D721Med (cell line): ENCODE measurements around the gene CUEDC2.

Experiments used
- DNase-seq: peaks from one replicate; pipeline ENCODE4 v3.0.0; 2011; ENCODE audit warnings: low spot score; ENCODE audit not compliant: insufficient read length
- FAIRE-seq: peaks from 2 replicates; lab custom pipeline; 2011; peaks lifted over from hg19 to GRCh38; lab: Jason Lieb, UNC
- CTCF ChIP-seq: IDR thresholded peaks from 2 replicates; pipeline ENCODE4 v1.5.1; 2012; ENCODE audit warnings: mild to moderate bottlenecking, control low read depth; ENCODE audit not compliant: insufficient read depth; ENCODE audit errors: missing control alignments

CUEDC2 gene

GRCh38 chr10:102394801-102395399, 37.5 kb downstream of the CUEDC2 start:
- DNase-seq: no peak

GRCh38 chr10:102394079-102394800, 38.1 kb downstream of the CUEDC2 start:
- peak; percentile 75 for DNase-seq
- TF ChIP-seq CTCF: no peak
- FAIRE-seq: no peak

More at GRCh38 chr10:102394801-102395399, 37.5 kb downstream of the CUEDC2 start:
- no peak for FAIRE-seq
- no peak for TF ChIP-seq CTCF

GRCh38 chr10:102393411-102394078, 38.8 kb downstream of the CUEDC2 start:
- DNase-seq (peak; percentile 60), FAIRE-seq (no peak)
- peak; percentile 70 for TF ChIP-seq CTCF

GRCh38 chr10:102392306-102392705, 40.1 kb downstream of the CUEDC2 start:
- DNase-seq (no peak), FAIRE-seq (no peak)
- TF ChIP-seq CTCF: no peak

GRCh38 chr10:102389894-102390293, 42.5 kb downstream of the CUEDC2 start:
- no peak for FAIRE-seq
- DNase-seq: no peak

GRCh38 chr10:102384606-102385429, 47.6 kb downstream of the CUEDC2 start:
- no peak for DNase-seq
- no peak for FAIRE-seq
- TF ChIP-seq CTCF: no peak

More at GRCh38 chr10:102389894-102390293, 42.5 kb downstream of the CUEDC2 start:
- TF ChIP-seq CTCF: no peak
